ENCODE data around the gene SZT2.

The SZT2 gene

DNA sequence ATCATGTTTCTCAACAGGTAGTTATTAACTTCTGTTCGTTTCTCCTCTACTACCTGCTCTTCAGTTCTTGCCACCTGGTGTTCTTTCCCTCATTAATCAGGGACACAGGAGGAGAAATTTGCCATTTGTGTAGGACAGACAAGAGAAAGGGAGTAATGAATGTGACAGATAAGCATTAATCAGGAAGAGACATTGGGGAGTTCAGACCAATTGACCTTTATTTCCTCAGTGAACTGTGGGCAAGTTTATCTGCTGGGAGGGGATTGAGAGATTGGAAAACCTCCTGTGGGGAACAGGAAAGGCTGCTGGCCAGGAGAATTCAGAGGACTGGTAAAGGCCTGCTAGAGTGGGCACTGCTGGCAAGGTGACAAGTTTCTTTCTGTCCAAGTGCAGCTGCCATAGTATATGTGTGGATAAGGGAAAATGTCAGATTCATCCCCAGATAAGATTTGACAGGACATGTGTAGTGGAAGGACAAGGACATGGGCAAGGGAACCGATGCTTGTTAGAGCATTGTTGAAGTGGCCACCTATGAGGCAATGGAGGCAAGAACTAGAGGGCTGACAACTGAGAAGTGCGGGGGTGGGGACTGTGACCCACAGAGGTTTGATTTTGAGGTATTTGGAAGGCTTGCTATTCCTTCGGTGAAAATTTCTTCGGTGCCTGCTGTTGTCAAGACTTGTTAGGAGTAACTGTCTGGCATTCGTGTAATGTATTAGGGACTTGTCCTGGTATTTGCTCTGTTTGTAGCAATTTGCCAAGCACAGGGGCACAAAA, 12.6 kb downstream of the SZT2 start:
- no peak for TF ChIP-seq SIN3A (IDR thresholded peaks at IDR 0.05; ENCODE audit: borderline replicate concordance, insufficient read depth, low read length)
- TF ChIP-seq FOXP2 (optimal IDR thresholded peaks at IDR 0.05; ENCODE audit: borderline replicate concordance, extremely low read depth, extremely low read length, insufficient read depth) = no peak
- TF ChIP-seq, protein P1, sequence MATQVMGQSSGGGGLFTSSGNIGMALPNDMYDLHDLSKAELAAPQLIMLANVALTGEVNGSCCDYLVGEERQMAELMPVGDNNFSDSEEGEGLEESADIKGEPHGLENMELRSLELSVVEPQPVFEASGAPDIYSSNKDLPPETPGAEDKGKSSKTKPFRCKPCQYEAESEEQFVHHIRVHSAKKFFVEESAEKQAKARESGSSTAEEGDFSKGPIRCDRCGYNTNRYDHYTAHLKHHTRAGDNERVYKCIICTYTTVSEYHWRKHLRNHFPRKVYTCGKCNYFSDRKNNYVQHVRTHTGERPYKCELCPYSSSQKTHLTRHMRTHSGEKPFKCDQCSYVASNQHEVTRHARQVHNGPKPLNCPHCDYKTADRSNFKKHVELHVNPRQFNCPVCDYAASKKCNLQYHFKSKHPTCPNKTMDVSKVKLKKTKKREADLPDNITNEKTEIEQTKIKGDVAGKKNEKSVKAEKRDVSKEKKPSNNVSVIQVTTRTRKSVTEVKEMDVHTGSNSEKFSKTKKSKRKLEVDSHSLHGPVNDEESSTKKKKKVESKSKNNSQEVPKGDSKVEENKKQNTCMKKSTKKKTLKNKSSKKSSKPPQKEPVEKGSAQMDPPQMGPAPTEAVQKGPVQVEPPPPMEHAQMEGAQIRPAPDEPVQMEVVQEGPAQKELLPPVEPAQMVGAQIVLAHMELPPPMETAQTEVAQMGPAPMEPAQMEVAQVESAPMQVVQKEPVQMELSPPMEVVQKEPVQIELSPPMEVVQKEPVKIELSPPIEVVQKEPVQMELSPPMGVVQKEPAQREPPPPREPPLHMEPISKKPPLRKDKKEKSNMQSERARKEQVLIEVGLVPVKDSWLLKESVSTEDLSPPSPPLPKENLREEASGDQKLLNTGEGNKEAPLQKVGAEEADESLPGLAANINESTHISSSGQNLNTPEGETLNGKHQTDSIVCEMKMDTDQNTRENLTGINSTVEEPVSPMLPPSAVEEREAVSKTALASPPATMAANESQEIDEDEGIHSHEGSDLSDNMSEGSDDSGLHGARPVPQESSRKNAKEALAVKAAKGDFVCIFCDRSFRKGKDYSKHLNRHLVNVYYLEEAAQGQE (IDR thresholded peaks at IDR 0.05; ENCODE audit: insufficient read depth in 1 of 2, low read depth in 2 of 2, low read length in 2 of 2) = no peak
- no peak for TF ChIP-seq POLR2AphosphoS5 (IDR thresholded peaks at IDR 0.05; ENCODE audit: low read depth, low read length)
- TF ChIP-seq TAF1 (IDR thresholded peaks at IDR 0.05; ENCODE audit: borderline replicate concordance, insufficient read depth, low read length) = no peak

DNA sequence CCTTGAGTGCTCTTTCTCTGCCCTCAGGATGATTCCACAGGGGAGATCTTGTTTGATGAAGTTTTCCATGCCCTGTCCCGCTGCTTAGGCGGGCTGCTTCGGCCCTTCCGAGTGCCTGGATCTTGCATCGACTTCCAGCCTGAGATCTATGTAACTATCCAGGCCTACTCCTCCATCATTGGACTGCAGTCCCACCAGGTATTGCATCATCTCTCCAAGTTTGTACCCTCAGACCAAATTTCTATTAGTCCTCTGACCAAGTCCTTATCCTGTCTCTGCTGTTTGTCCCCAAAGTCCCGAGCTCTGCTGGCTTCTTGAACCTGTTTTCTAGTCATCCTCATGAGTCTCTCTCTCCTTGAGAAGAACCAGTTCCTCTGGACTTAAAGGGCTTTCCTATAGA, 14.7 kb downstream of the SZT2 start:
- TF ChIP-seq POLR2AphosphoS5 (IDR thresholded peaks at IDR 0.05; ENCODE audit: low read depth, low read length) (no peak), FOXP2 (optimal IDR thresholded peaks at IDR 0.05; ENCODE audit: borderline replicate concordance, extremely low read depth, extremely low read length, insufficient read depth) (no peak)

DNA sequence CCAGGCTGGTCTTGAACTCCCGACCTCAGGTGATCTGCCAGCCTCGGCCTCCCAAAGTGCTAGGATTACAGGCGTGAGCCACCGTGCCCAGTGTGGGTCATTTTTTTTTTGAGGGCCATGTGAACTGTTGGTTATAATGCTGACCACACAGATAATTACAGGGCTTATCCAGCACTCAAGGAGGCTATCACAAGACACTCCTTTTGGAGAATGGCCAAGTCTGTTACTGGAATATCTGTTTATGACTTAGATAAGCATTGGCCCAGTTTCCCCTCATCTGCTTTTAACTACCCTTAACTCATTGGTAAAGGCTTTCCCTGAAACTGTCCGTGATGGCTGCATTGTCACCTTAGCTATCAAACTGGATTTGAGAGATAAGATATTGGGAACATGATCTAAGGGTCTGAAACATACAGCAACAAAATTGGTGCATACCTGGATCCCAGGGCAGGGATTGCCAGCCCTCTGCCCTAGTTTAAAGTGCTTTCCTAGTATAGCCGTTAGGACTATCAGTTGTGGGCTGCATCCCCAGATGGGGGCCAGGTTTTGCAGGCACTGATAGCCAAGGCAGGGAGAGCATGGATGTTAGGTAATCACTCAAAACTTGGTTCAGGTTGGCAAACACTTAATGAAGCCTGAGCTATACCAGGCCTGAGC, 15.6 kb downstream of the SZT2 start:
- no peak for TF ChIP-seq FOXP2 (optimal IDR thresholded peaks at IDR 0.05; ENCODE audit: borderline replicate concordance, extremely low read depth, extremely low read length, insufficient read depth)

DNA sequence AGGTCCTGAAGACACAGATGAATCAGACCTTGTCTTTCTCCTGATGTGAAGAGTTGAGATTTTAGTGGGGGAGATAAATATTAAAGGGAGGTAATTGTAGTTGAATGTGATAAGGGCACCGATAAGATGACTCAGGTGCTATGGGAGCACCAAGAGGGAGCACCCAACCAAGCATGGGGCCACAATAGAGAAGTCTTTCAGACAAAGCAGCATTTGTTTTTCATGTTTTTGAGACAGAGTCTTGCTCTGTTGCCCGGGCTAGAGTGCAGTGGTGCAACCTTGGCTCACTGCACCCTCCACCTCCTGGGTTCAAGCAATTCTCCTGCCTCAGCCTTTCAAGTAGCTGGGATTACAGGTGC, 16.2 kb downstream of the SZT2 start:
- TF ChIP-seq TAF1 (IDR thresholded peaks at IDR 0.05; ENCODE audit: borderline replicate concordance, insufficient read depth, low read length) = no peak
- TF ChIP-seq, protein P1 (IDR thresholded peaks at IDR 0.05; ENCODE audit: insufficient read depth in 1 of 2, low read depth in 2 of 2, low read length in 2 of 2) = no peak
- TF ChIP-seq SIN3A (IDR thresholded peaks at IDR 0.05; ENCODE audit: borderline replicate concordance, insufficient read depth, low read length) = no peak
- no peak for TF ChIP-seq FOXP2 (optimal IDR thresholded peaks at IDR 0.05; ENCODE audit: borderline replicate concordance, extremely low read depth, extremely low read length, insufficient read depth)
- TF ChIP-seq POLR2AphosphoS5 (IDR thresholded peaks at IDR 0.05; ENCODE audit: low read depth, low read length) = no peak

DNA sequence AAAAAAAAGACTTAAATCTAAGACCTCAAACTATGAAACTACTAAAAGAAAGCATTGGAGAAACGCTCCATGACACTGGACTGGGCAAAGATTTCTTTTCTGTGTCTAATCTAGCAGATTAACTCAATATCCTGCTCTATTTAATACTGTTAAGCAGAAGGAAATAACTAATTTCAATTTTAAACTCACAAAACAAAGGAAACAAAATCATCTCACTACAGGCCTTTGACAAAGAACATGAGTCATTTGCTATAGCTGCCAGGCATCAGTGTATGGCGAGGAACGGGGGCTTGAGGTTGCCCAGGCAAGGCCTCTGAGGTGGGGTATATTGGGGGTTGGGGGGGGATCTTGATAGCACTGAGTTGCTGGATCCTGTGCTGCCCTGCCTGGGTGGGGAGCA, 20.9 kb downstream of the SZT2 start:
- TF ChIP-seq, protein P1 (IDR thresholded peaks at IDR 0.05; ENCODE audit: insufficient read depth in 1 of 2, low read depth in 2 of 2, low read length in 2 of 2) = no peak
- no peak for TF ChIP-seq POLR2AphosphoS5 (IDR thresholded peaks at IDR 0.05; ENCODE audit: low read depth, low read length)
- TF ChIP-seq TAF1 (IDR thresholded peaks at IDR 0.05; ENCODE audit: borderline replicate concordance, insufficient read depth, low read length) = no peak
- no peak for TF ChIP-seq FOXP2 (optimal IDR thresholded peaks at IDR 0.05; ENCODE audit: borderline replicate concordance, extremely low read depth, extremely low read length, insufficient read depth)
- TF ChIP-seq SIN3A (IDR thresholded peaks at IDR 0.05; ENCODE audit: borderline replicate concordance, insufficient read depth, low read length) = no peak

DNA sequence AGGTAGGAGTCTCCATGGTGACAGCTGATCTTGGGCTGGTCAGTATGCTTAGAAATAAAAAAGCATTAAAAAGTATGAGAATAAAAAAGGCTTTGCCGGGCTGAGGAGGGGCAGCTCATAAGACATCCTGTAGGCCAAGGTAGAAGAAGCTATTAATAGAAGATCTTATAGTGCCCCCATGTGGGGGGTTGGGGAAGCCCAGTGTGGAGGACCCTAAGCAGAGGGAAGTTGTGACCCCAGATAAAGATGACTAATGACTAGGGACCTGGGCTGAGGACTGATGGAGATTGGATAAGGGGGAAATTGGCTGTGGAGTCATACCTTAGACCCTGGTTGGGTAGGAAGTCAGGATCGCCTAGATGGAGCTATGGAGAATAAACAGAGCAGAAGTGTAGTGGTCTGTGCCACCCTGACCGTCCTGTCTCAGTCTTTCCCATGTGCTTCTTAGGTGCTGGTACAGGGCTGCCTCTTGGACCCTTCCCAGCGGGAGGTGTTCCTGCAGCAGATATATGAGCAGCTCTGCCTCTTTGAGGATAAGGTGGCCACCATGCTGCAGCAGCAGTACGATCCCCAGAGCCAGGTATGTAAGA, 25.0 kb downstream of the SZT2 start:
- TF ChIP-seq TAF1 (IDR thresholded peaks at IDR 0.05; ENCODE audit: borderline replicate concordance, insufficient read depth, low read length) (no peak), SIN3A (IDR thresholded peaks at IDR 0.05; ENCODE audit: borderline replicate concordance, insufficient read depth, low read length) (no peak), POLR2AphosphoS5 (IDR thresholded peaks at IDR 0.05; ENCODE audit: low read depth, low read length) (no peak), FOXP2 (optimal IDR thresholded peaks at IDR 0.05; ENCODE audit: borderline replicate concordance, extremely low read depth, extremely low read length, insufficient read depth) (no peak)
- TF ChIP-seq, protein P1 (IDR thresholded peaks at IDR 0.05; ENCODE audit: insufficient read depth in 1 of 2, low read depth in 2 of 2, low read length in 2 of 2) = no peak
